Endothelial cell of umbilical vein (primary cell): ENCODE results near the gene IL32.

Experiments used
- CTCF ChIP-seq, 2 donors: IDR thresholded peaks; 1 replicate in 1 of 2; 2 replicates in 1 of 2; pipeline ENCODE4 v1.5.1; 2011; ENCODE audit warnings: low read length in 2 of 2, mild to moderate bottlenecking in 2 of 2, moderate library complexity in 2 of 2, control low read depth in 1 of 2, inconsistent platforms in 1 of 2, low read depth in 1 of 2; ENCODE audit not compliant: insufficient read depth in 1 of 2; ENCODE audit errors: extremely low read depth in 1 of 2
- EZH2 ChIP-seq: IDR thresholded peaks from 2 replicates; pipeline ENCODE4 v1.6.1; 2012; ENCODE audit warnings: borderline replicate concordance, low read depth, mild to moderate bottlenecking, moderate library complexity, low read length, inconsistent platforms; ENCODE audit not compliant: severe bottlenecking
- POLR2A ChIP-seq: IDR thresholded peaks from 2 replicates; pipeline ENCODE4 v1.6.1; 2012; ENCODE audit warnings: low read depth, mild to moderate bottlenecking, control low read depth, low read length
- POLR2AphosphoS5 ChIP-seq: IDR thresholded peaks from 2 replicates; pipeline ENCODE4 v1.6.1; 2012; ENCODE audit warnings: low read depth, mild to moderate bottlenecking, control low read depth, low read length, moderate library complexity; ENCODE audit not compliant: insufficient read depth

GRCh38 chr16:3023415-3023668 is 42.1 kb upstream of the IL32 start:
- TF ChIP-seq CTCF (IDR thresholded peaks at IDR 0.05; ENCODE audit: extremely low read depth in 1 of 2, insufficient read depth in 1 of 2, low read depth in 1 of 2, low read length in 2 of 2) (no peak), POLR2AphosphoS5 (no peak), POLR2A (peak; percentile 54), EZH2 (no peak)
